ENCODE measurements around the gene TLDC2. TPM values are rescaled to one million over a fixed set of nuclear protein-coding genes. Genes with fewer than 3 reads are reported as not detected.
"Not testable (repeated sequence)": the region's sequence is repeated elsewhere in the genome, so short reads cannot be mapped to it uniquely, and the experiment has no call there.

TLDC2 gene
- total RNA-seq, 2 experiments from 2014 or later: not detected

DNA sequence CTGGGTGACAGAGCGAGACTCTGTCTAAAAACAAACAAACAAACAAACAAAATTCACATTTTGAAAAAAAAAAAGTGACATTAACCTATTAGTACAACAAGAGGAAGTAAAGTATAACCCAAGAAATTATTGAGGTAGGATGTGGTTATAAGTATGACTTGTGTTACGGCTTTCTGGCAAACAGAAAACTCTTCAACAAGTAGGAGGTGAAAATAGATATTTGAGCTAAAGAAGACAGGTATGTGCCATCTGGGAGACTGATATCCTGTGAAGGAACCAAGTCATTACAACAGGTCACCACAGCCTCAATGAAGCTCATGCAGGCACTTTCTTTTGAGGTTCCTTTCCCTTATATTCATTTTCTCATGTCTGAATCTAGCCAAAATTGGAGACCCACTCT is 28.8 kb downstream of the TLDC2 start:
- Mint-ChIP-seq H3K27me3 (no peaks in the 10 kb centered on the region), H3K9me3 (no peaks in the 10 kb centered on the region), H3K27ac (peak overlapping the region; percentile 81), H3K4me1 (peaks cover 14% of the 10 kb centered on the region), H3K36me3 (ENCODE audit: low read depth) (peaks cover 62% of the 10 kb centered on the region), H3K4me3 (no peak overlapping the region)
- POLR2A ChIA-PET: interaction anchor here (0.6 to 1.6 kb wide), 5 partner anchors 14 to 191 kb away, joined by 3 to 5 read pairs (median 4); partner anchors contain the start of gene RBL1
- CTCF ChIA-PET: interaction anchor here (0.7 to 1.5 kb wide), 2 partner anchors 17 to 96 kb away, joined by 3 to 4 read pairs; no protein-coding TSS in a partner anchor
- no peak for DNase-seq

DNA sequence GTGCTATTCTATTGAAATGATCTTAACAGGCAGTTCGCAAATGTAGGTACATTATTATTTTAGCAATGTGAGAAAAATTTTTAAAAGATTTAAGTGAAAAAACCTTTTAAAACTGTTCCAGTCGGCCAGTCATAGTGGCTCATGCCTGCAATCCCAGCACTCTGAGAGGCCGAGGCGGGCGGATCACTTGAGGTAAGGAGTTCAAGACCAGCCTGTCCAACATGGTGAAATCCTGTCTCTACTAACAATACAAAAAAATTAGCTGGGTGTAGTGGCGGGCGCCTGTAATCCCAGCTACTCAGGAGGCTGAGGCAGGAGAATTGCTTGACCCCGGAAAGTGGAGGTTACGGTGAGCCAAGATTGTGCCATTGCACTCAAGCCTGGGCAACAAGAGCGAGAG is 29.6 kb downstream of the TLDC2 start:
- POLR2A ChIA-PET, H3K27me3 Mint-ChIP-seq, H3K27ac Mint-ChIP-seq, H3K9me3 Mint-ChIP-seq, DNase-seq, H3K4me3 Mint-ChIP-seq: not testable (repeated sequence)
- peaks cover 14% of the 10 kb centered on the region for H3K4me1 Mint-ChIP-seq
- CTCF ChIA-PET: interaction anchor here (1.5 kb wide), 1 partner anchor 97 kb away, joined by 4 read pairs; no protein-coding TSS in a partner anchor
- peaks cover 61% of the 10 kb centered on the region for H3K36me3 Mint-ChIP-seq (ENCODE audit: low read depth)

DNA sequence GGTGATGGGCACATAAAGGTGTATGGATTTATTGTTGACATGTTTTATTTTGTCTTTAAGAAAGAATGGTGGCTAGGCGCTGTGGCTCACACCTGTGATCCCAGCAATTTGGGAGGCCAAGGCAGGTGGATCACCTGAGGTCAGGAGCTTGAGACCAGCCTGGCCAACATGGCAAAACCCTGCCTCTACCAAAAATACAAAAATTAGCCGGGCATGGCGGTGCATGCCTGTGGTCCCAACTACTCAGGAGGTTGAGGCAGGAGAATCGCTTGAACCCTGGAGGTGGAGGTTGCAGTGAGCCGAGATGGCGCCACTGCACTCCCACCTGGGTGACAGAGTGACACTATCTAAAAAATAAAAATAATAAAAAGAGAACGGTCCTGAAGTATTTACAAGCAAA is 30.1 kb downstream of the TLDC2 start:
- peaks cover 14% of the 10 kb centered on the region for H3K4me1 Mint-ChIP-seq
- H3K4me3 Mint-ChIP-seq, CTCF ChIA-PET, H3K27me3 Mint-ChIP-seq, H3K27ac Mint-ChIP-seq, H3K9me3 Mint-ChIP-seq, DNase-seq: not testable (repeated sequence)
- POLR2A ChIA-PET: interaction anchor here (1.3 kb wide), 1 partner anchor 25 kb away, joined by 3 read pairs; no protein-coding TSS in a partner anchor
- H3K36me3 Mint-ChIP-seq (ENCODE audit: low read depth): peaks cover 60% of the 10 kb centered on the region

DNA sequence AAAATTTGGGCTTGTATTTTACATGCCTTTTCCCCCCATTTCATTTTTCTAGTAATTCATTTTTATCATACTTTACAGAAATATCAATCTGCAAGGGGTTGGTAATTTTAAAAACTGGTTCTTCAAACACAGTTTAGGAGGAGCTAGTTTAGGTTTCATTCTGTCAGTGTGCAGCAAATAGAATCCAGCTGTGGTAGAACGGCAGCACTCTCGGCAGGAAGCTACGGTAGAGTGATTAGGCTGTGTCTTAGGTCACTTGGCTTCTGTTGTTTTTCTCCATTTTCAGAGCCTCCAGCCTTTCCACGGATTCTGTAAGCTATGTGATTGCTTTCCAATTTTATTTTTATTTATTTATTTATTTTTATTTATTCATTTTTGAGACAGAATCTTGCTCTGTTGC is 32.7 kb downstream of the TLDC2 start:
- H3K4me3 Mint-ChIP-seq: no peak overlapping the region
- POLR2A ChIA-PET: interaction anchor here (1.0 kb wide), 1 partner anchor 15 kb away, joined by 5 read pairs; no protein-coding TSS in a partner anchor
- CTCF ChIA-PET: interaction anchor here (2.3 kb wide), 1 partner anchor 11 kb away, joined by 13 read pairs; no protein-coding TSS in a partner anchor
- H3K36me3 Mint-ChIP-seq (ENCODE audit: low read depth): peaks cover 60% of the 10 kb centered on the region
- no peaks in the 10 kb centered on the region for H3K9me3 Mint-ChIP-seq
- H3K27ac Mint-ChIP-seq: no peak overlapping the region
- H3K27me3 Mint-ChIP-seq: no peaks in the 10 kb centered on the region
- peaks cover 14% of the 10 kb centered on the region for H3K4me1 Mint-ChIP-seq
- DNase-seq: no peak

DNA sequence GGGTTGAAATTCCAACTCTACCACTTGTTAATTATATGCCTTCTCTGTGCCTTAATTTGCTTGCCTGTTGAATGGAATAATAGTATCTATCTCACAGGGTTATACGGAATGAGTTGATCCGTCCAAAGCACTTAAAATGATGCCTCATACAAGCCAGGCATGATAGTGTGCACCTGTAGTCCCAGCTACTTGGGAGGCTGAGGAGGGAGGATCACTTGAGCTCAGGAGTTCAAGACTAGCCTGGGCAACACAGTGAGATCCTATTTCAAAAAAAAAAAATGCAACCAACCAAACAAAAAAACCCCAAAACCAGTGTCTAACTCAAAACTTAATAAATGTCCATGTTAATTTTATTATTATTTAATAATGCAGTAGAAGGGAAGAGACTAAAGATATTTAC is 40.3 kb downstream of the TLDC2 start:
- POLR2A ChIA-PET: no interaction called here
- Mint-ChIP-seq H3K27me3 (no peaks in the 10 kb centered on the region), H3K27ac (no peak overlapping the region), H3K36me3 (ENCODE audit: low read depth) (peaks cover 58% of the 10 kb centered on the region), H3K4me3 (no peak overlapping the region), H3K9me3 (no peaks in the 10 kb centered on the region), H3K4me1 (peaks cover 1% of the 10 kb centered on the region)
- DNase-seq: no peak
- CTCF ChIA-PET: no interaction called here

DNA sequence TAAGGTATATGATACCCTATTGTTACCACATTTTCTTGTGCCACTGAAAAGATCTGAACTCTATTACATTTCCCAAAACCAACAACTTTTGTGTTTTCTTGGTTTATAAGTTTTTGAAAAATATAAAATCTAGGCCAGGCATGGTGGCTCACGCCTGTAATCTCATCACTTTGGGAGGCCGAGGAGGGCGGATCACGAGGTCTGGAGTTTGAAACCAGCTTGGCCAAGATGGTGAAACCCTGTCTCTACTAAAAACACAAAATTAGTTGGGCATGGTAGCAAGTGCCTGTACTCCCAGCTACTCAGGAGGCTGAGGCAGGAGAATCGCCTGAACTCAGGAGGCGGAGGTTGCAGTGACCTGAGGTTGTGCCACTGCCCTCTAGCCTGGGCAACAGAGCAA is 41.3 kb downstream of the TLDC2 start:
- no peak overlapping the region for H3K27ac Mint-ChIP-seq
- peaks cover 53% of the 10 kb centered on the region for H3K36me3 Mint-ChIP-seq (ENCODE audit: low read depth)
- no peak overlapping the region for H3K4me3 Mint-ChIP-seq
- CTCF ChIA-PET: interaction anchor here (1.0 to 1.4 kb wide), 3 partner anchors 10 to 178 kb away, joined by 3 to 5 read pairs (median 3); partner anchors contain the start of gene RBL1
- H3K27me3 Mint-ChIP-seq: no peaks in the 10 kb centered on the region
- no peak for DNase-seq
- POLR2A ChIA-PET: no interaction called here
- no peaks in the 10 kb centered on the region for H3K9me3 Mint-ChIP-seq
- H3K4me1 Mint-ChIP-seq: peaks cover 1% of the 10 kb centered on the region

DNA sequence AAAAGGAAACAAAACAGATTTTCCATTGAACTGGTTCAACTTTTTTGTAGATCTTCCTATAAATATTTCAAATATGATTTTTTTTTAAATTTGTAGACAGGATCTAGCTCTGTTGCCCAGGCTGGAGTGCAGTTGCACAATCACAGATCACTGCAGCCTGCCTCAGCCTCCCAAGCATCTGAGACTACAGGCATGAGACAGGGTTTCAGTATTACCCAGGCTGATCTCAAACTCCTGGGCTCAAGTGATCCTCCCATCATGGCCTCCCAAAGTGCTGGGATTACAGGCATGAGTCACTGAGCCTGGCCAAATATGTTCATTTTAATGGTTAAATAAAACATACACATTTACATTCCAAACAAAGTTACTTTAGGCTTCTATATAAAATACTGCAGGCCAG is 42.0 kb downstream of the TLDC2 start:
- peaks cover 51% of the 10 kb centered on the region for H3K36me3 Mint-ChIP-seq (ENCODE audit: low read depth)
- ChIA-PET POLR2A (interaction anchor here (1.0 kb wide), 1 partner anchor 14 kb away, joined by 3 read pairs; no protein-coding TSS in a partner anchor), CTCF (interaction anchor here (0.7 to 2.6 kb wide), 6 partner anchors 11 to 177 kb away, joined by 3 to 11 read pairs (median 4); partner anchors contain the start of gene RBL1)
- no peak for DNase-seq
- H3K9me3 Mint-ChIP-seq: no peaks in the 10 kb centered on the region
- H3K27ac Mint-ChIP-seq: no peak overlapping the region
- no peak overlapping the region for H3K4me3 Mint-ChIP-seq
- no peaks in the 10 kb centered on the region for H3K27me3 Mint-ChIP-seq
- peaks cover 1% of the 10 kb centered on the region for H3K4me1 Mint-ChIP-seq

DNA sequence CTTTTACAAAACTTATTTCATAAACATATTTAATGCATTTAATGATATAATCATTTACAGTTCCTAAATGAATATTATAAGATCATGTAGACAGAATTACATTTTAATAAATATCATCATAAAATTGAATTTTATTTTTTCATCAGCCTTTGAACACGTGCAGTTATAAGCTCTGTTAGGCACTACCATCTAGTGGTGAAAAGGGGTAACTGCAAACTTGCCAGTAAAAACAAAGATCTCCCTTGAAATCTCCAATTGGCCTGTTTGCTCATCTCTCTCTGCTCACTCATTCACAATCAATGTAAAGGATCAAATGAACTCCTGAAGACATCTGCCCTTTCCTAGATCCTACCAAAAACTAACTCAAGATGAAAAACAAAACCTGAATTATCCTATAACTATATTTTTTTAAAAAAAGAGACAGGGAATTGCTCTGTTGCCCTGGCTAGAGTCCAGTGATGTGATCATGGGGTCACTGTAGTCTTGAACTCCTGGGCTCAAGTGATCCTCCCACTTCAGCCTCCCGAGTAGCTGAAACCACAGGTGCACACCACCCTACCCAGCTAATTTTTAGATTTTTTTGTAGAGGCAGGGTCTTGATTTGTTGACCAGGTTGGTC is 43.9 kb downstream of the TLDC2 start:
- ChIA-PET CTCF (interaction anchor here (0.7 to 2.9 kb wide), 15 partner anchors 11 to 175 kb away, joined by 3 to 13 read pairs (median 4); no protein-coding TSS in a partner anchor), POLR2A (interaction anchor here (0.7 to 1.3 kb wide), 5 partner anchors 10 to 176 kb away, joined by 3 to 5 read pairs (median 3); partner anchors contain the start of gene RBL1)
- H3K27ac Mint-ChIP-seq: no peak overlapping the region
- no peaks in the 10 kb centered on the region for H3K27me3 Mint-ChIP-seq
- no peaks in the 10 kb centered on the region for H3K9me3 Mint-ChIP-seq
- H3K4me3 Mint-ChIP-seq: no peak overlapping the region
- no peak for DNase-seq
- peaks cover 6% of the 10 kb centered on the region for H3K4me1 Mint-ChIP-seq
- peaks cover 54% of the 10 kb centered on the region for H3K36me3 Mint-ChIP-seq (ENCODE audit: low read depth)

DNA sequence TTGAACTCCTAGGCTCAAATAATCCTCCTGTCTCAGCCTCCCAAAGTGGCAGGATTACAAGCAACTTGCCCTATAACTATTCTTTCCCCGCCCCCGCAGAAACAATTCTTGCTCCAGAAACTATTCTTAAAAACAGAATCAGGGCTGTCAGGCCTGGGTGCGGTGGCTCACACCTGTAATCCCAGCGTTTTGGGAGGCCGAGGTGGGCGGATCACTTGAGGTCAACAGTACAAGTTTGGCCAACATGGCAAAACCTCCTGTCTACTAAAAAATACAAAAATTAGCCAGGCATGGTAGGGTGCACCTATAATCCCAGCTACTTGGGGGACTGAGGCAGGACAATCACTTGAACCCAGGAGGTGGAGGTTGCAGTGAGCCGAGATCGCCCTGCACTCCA is 44.4 kb downstream of the TLDC2 start:
- Mint-ChIP-seq H3K36me3 (ENCODE audit: low read depth) (peaks cover 52% of the 10 kb centered on the region), H3K4me1 (peaks cover 9% of the 10 kb centered on the region), H3K9me3 (no peaks in the 10 kb centered on the region), H3K27ac (no peak overlapping the region), H3K4me3 (no peak overlapping the region), H3K27me3 (no peaks in the 10 kb centered on the region)
- CTCF ChIA-PET: interaction anchor here (1.0 to 2.9 kb wide), 10 partner anchors 11 to 163 kb away, joined by 3 to 13 read pairs (median 4); no protein-coding TSS in a partner anchor
- no peak for DNase-seq
- POLR2A ChIA-PET: interaction anchor here (0.7 to 1.3 kb wide), 4 partner anchors 10 to 31 kb away, joined by 3 to 5 read pairs (median 3); no protein-coding TSS in a partner anchor

DNA sequence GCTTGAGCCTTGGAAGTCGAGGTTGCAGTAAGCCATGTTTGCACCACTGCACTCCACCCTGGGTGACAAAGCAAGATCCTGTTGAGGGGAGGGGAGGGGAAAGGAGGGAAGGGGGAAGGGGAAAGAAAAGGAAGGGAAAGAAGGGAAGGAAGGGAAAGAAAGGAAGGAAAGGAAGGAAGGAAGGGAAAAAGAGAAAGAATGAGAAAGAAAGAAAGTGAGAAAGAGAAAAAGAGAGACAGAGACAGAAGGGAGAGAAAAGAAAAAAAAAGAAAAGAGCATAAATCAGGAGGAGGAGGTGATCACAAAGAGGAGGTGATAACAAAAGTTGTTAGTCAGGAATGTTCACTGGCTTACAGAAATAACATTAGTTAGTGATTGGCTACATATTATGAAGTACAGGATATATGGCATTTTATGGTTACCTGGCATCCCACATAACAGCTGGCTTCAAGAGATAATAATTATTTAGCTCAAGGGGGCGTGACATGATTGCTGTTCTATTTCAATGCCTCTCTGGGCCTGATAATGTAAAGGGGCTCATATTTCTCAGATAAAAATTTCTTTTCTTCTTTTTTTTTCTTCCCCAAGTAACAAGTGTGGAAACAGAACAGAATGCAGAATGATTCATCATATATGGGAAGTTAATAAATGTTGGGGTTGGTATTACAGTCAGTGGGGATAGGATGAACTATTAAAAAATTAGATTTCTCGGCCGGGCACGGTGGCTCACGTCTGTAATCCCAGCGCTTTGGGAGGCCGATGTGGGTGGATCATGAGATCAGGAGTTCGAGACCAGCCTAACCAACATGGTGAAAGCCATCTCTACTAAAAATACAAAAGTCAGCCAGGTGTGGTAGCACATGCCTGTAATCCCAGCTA is 48.5 kb downstream of the TLDC2 start:
- ChIA-PET CTCF (interaction anchor here (1.3 to 1.9 kb wide), 3 partner anchors 12 to 119 kb away, joined by 3 read pairs; no protein-coding TSS in a partner anchor), POLR2A (interaction anchor here (1.0 kb wide), 2 partner anchors 83 to 157 kb away, joined by 3 read pairs; no protein-coding TSS in a partner anchor)
- no peak overlapping the region for H3K4me3 Mint-ChIP-seq
- peak overlapping the region; percentile 19 for H3K27ac Mint-ChIP-seq
- H3K4me1 Mint-ChIP-seq: peaks cover 17% of the 10 kb centered on the region
- H3K9me3 Mint-ChIP-seq: no peaks in the 10 kb centered on the region
- H3K27me3 Mint-ChIP-seq: no peaks in the 10 kb centered on the region
- peaks cover 69% of the 10 kb centered on the region for H3K36me3 Mint-ChIP-seq (ENCODE audit: low read depth)
- no peak for DNase-seq

DNA sequence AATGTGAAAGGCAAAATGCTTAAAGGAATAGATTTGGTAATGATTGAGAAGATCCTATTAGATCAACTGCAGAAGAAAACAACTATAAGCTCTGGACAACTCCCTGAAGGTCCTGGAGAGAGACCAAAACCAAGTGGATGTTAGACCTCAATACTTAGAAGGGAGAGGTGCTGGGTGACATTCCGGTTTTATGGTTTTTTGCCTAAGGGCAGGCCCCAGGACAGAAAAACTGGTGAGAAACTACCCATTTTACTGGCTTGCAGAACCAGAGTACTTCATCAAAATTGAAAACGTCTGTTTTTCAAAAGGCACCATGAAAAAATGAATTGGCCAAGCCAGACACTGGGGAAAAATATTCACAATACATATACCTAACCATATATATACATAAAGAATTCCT is 49.3 kb downstream of the TLDC2 start:
- H3K4me1 Mint-ChIP-seq: peaks cover 21% of the 10 kb centered on the region
- no peaks in the 10 kb centered on the region for H3K9me3 Mint-ChIP-seq
- ChIA-PET POLR2A (no interaction called here), CTCF (interaction anchor here (1.1 to 1.9 kb wide), 2 partner anchors 11 to 258 kb away, joined by 3 to 6 read pairs; no protein-coding TSS in a partner anchor)
- H3K27me3 Mint-ChIP-seq: no peaks in the 10 kb centered on the region
- no peak overlapping the region for H3K27ac Mint-ChIP-seq
- no peak for DNase-seq
- peaks cover 74% of the 10 kb centered on the region for H3K36me3 Mint-ChIP-seq (ENCODE audit: low read depth)
- H3K4me3 Mint-ChIP-seq: no peak overlapping the region

DNA sequence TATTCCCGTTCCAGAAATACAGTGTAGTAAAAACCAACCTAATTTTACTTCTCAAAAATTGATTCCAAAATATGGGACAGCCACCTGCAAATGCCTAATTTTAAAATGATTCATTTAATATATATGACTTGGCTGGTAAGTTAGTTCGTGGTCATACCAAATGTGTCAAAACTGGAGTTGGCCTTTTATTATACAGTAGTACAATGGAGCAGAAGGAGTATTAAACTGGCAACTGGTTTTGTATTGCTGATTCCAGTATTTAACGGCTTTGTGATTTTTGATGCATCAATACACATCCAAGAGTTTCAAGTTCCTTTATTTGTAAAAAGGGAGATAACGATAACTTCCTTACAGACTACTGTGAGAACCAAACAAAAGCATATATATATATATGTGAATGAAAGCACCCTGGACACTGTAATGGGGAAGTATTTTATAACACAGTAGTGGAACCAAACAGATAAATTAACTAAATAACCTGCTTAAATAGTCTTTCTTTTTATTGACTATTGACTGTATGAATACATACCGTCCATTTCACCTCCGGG is 50.8 kb downstream of the TLDC2 start:
- peaks cover 82% of the 10 kb centered on the region for H3K36me3 Mint-ChIP-seq (ENCODE audit: low read depth)
- ChIA-PET CTCF (no interaction called here), POLR2A (no interaction called here)
- no peaks in the 10 kb centered on the region for H3K27me3 Mint-ChIP-seq
- peaks cover 35% of the 10 kb centered on the region for H3K4me1 Mint-ChIP-seq
- H3K27ac Mint-ChIP-seq: no peak overlapping the region
- DNase-seq: no peak
- H3K4me3 Mint-ChIP-seq: no peak overlapping the region
- no peaks in the 10 kb centered on the region for H3K9me3 Mint-ChIP-seq
